ENCODE data around the gene NUP160.

NUP160 gene

GRCh38 chr11:47732271-47732670 lies 115.9 kb downstream of the NUP160 start:
- no peak for DNase-seq (ENCODE audit: insufficient read length, low spot score)
- no peak for FAIRE-seq
- TF ChIP-seq TAF1 (IDR thresholded peaks at IDR 0.05; ENCODE audit: low read depth, low read length) (no peak), PAX5 (IDR thresholded peaks at IDR 0.05; ENCODE audit: insufficient read depth, low read length, severe bottlenecking) (no peak), SPI1 (IDR thresholded peaks at IDR 0.05; ENCODE audit: low read depth, low read length) (no peak), POU2F2 (IDR thresholded peaks at IDR 0.05; ENCODE audit: low read depth, low read length) (no peak), POLR2A (IDR thresholded peaks at IDR 0.05; ENCODE audit: low read depth, low read length) (no peak)

- TF ChIP-seq POU2F2 (IDR thresholded peaks at IDR 0.05; ENCODE audit: low read depth, low read length) = no peak
- TF ChIP-seq TAF1 (IDR thresholded peaks at IDR 0.05; ENCODE audit: low read depth, low read length) = no peak
- no peak for TF ChIP-seq SPI1 (IDR thresholded peaks at IDR 0.05; ENCODE audit: low read depth, low read length)
- no peak for TF ChIP-seq POLR2A (IDR thresholded peaks at IDR 0.05; ENCODE audit: low read depth, low read length)
- no peak for TF ChIP-seq POLR2AphosphoS5 (IDR thresholded peaks at IDR 0.05; ENCODE audit: low read depth, low read length)
- TF ChIP-seq PAX5 (IDR thresholded peaks at IDR 0.05; ENCODE audit: insufficient read depth, low read length, severe bottlenecking) = no peak
- no peak for DNase-seq (ENCODE audit: insufficient read length, low spot score)
- FAIRE-seq = no peak
Measured at GRCh38 chr11:47731475-47731874, 116.7 kb downstream of the NUP160 start.
